ENCODE results near the gene SPAG16.

The SPAG16 gene

GRCh38 chr2:214246417-214246816 lies 962.2 kb downstream of the SPAG16 start:
- Mint-ChIP-seq H3K27me3 (no peaks in the 10 kb centered on the region), H3K36me3 (ENCODE audit: low read depth) (no peaks in the 10 kb centered on the region), H3K9me3 (no peaks in the 10 kb centered on the region), H3K27ac (no peak overlapping the region), H3K4me3 (no peak overlapping the region), H3K4me1 (ENCODE audit: low read depth) (no peaks in the 10 kb centered on the region)

- H3K27me3 Mint-ChIP-seq = no peaks in the 10 kb centered on the region
- no peaks in the 10 kb centered on the region for H3K4me1 Mint-ChIP-seq (ENCODE audit: low read depth)
- no peak overlapping the region for H3K27ac Mint-ChIP-seq
- no peak overlapping the region for H3K4me3 Mint-ChIP-seq
- no peaks in the 10 kb centered on the region for H3K36me3 Mint-ChIP-seq (ENCODE audit: low read depth)
- no peaks in the 10 kb centered on the region for H3K9me3 Mint-ChIP-seq
These were observed 963.3 kb downstream of the SPAG16 start for GRCh38 chr2:214247531-214247930.

GRCh38 chr2:214255046-214255445 lies 970.8 kb downstream of the SPAG16 start:
- H3K4me3 Mint-ChIP-seq = no peak overlapping the region
- no peaks in the 10 kb centered on the region for H3K36me3 Mint-ChIP-seq (ENCODE audit: low read depth)
- no peaks in the 10 kb centered on the region for H3K4me1 Mint-ChIP-seq (ENCODE audit: low read depth)
- H3K27ac Mint-ChIP-seq = no peak overlapping the region
- H3K9me3 Mint-ChIP-seq = peaks cover 6% of the 10 kb centered on the region
- no peaks in the 10 kb centered on the region for H3K27me3 Mint-ChIP-seq

GRCh38 chr2:214261683-214262082 lies 977.4 kb downstream of the SPAG16 start:
- H3K9me3 Mint-ChIP-seq = peaks cover 16% of the 10 kb centered on the region
- no peak overlapping the region for H3K27ac Mint-ChIP-seq
- H3K27me3 Mint-ChIP-seq = no peaks in the 10 kb centered on the region
- no peaks in the 10 kb centered on the region for H3K36me3 Mint-ChIP-seq (ENCODE audit: low read depth)
- no peak overlapping the region for H3K4me3 Mint-ChIP-seq
- no peaks in the 10 kb centered on the region for H3K4me1 Mint-ChIP-seq (ENCODE audit: low read depth)

GRCh38 chr2:214264171-214264570 lies 979.9 kb downstream of the SPAG16 start:
- peaks cover 14% of the 10 kb centered on the region for H3K9me3 Mint-ChIP-seq
- H3K4me3 Mint-ChIP-seq = no peak overlapping the region
- H3K27ac Mint-ChIP-seq = no peak overlapping the region
- no peaks in the 10 kb centered on the region for H3K27me3 Mint-ChIP-seq
- no peaks in the 10 kb centered on the region for H3K4me1 Mint-ChIP-seq (ENCODE audit: low read depth)
- H3K36me3 Mint-ChIP-seq (ENCODE audit: low read depth) = no peaks in the 10 kb centered on the region

- Mint-ChIP-seq H3K4me1 (ENCODE audit: low read depth) (no peaks in the 10 kb centered on the region), H3K27me3 (no peaks in the 10 kb centered on the region), H3K27ac (no peak overlapping the region), H3K36me3 (ENCODE audit: low read depth) (no peaks in the 10 kb centered on the region), H3K4me3 (no peak overlapping the region), H3K9me3 (peaks cover 14% of the 10 kb centered on the region)
These were observed 981.8 kb downstream of the SPAG16 start for GRCh38 chr2:214265991-214266489.

GRCh38 chr2:214277880-214278279 lies 993.6 kb downstream of the SPAG16 start:
- Mint-ChIP-seq H3K4me1 (ENCODE audit: low read depth) (no peaks in the 10 kb centered on the region), H3K27me3 (no peaks in the 10 kb centered on the region), H3K4me3 (no peak overlapping the region), H3K36me3 (ENCODE audit: low read depth) (no peaks in the 10 kb centered on the region), H3K27ac (no peak overlapping the region), H3K9me3 (peaks cover 6% of the 10 kb centered on the region)

GRCh38 chr2:214286011-214286410 lies 1001.7 kb downstream of the SPAG16 start:
- Mint-ChIP-seq H3K4me3 (no peak overlapping the region), H3K9me3 (no peaks in the 10 kb centered on the region), H3K4me1 (ENCODE audit: low read depth) (no peaks in the 10 kb centered on the region), H3K27me3 (no peaks in the 10 kb centered on the region), H3K36me3 (ENCODE audit: low read depth) (no peaks in the 10 kb centered on the region), H3K27ac (no peak overlapping the region)

GRCh38 chr2:214293593-214293992 lies 1009.3 kb downstream of the SPAG16 start:
- Mint-ChIP-seq H3K4me3 (no peak overlapping the region), H3K9me3 (peaks cover 17% of the 10 kb centered on the region), H3K36me3 (ENCODE audit: low read depth) (no peaks in the 10 kb centered on the region), H3K27me3 (no peaks in the 10 kb centered on the region), H3K27ac (no peak overlapping the region), H3K4me1 (ENCODE audit: low read depth) (no peaks in the 10 kb centered on the region)

GRCh38 chr2:214294426-214294825 lies 1010.2 kb downstream of the SPAG16 start:
- H3K27me3 Mint-ChIP-seq = no peaks in the 10 kb centered on the region
- no peak overlapping the region for H3K27ac Mint-ChIP-seq
- peaks cover 17% of the 10 kb centered on the region for H3K9me3 Mint-ChIP-seq
- no peaks in the 10 kb centered on the region for H3K36me3 Mint-ChIP-seq (ENCODE audit: low read depth)
- no peak overlapping the region for H3K4me3 Mint-ChIP-seq
- H3K4me1 Mint-ChIP-seq (ENCODE audit: low read depth) = no peaks in the 10 kb centered on the region

- Mint-ChIP-seq H3K4me1 (ENCODE audit: low read depth) (no peaks in the 10 kb centered on the region), H3K27me3 (no peaks in the 10 kb centered on the region), H3K27ac (no peak overlapping the region), H3K9me3 (peaks cover 13% of the 10 kb centered on the region), H3K4me3 (no peak overlapping the region), H3K36me3 (ENCODE audit: low read depth) (no peaks in the 10 kb centered on the region)
These were observed 1013.2 kb downstream of the SPAG16 start for GRCh38 chr2:214297423-214297822.

- Mint-ChIP-seq H3K4me1 (ENCODE audit: low read depth) (no peaks in the 10 kb centered on the region), H3K27ac (no peak overlapping the region), H3K36me3 (ENCODE audit: low read depth) (no peaks in the 10 kb centered on the region), H3K4me3 (no peak overlapping the region), H3K9me3 (no peaks in the 10 kb centered on the region), H3K27me3 (no peaks in the 10 kb centered on the region)
These were observed 1026.1 kb downstream of the SPAG16 start for GRCh38 chr2:214310319-214310718.

GRCh38 chr2:214311031-214311533 lies 1026.8 kb downstream of the SPAG16 start:
- H3K27ac Mint-ChIP-seq = no peak overlapping the region
- no peaks in the 10 kb centered on the region for H3K27me3 Mint-ChIP-seq
- H3K4me3 Mint-ChIP-seq = no peak overlapping the region
- no peaks in the 10 kb centered on the region for H3K9me3 Mint-ChIP-seq
- H3K4me1 Mint-ChIP-seq (ENCODE audit: low read depth) = no peaks in the 10 kb centered on the region
- no peaks in the 10 kb centered on the region for H3K36me3 Mint-ChIP-seq (ENCODE audit: low read depth)

- Mint-ChIP-seq H3K4me3 (no peak overlapping the region), H3K4me1 (ENCODE audit: low read depth) (no peaks in the 10 kb centered on the region), H3K36me3 (ENCODE audit: low read depth) (no peaks in the 10 kb centered on the region), H3K27ac (no peak overlapping the region), H3K27me3 (no peaks in the 10 kb centered on the region), H3K9me3 (no peaks in the 10 kb centered on the region)
These were observed 1027.9 kb downstream of the SPAG16 start for GRCh38 chr2:214311931-214312749.

- Mint-ChIP-seq H3K36me3 (ENCODE audit: low read depth) (no peaks in the 10 kb centered on the region), H3K27me3 (no peaks in the 10 kb centered on the region), H3K4me3 (no peak overlapping the region), H3K4me1 (ENCODE audit: low read depth) (no peaks in the 10 kb centered on the region), H3K27ac (no peak overlapping the region), H3K9me3 (peaks cover 4% of the 10 kb centered on the region)
These were observed 1031.1 kb downstream of the SPAG16 start for GRCh38 chr2:214315324-214315723.

GRCh38 chr2:214320211-214320610 lies 1035.9 kb downstream of the SPAG16 start:
- no peaks in the 10 kb centered on the region for H3K36me3 Mint-ChIP-seq (ENCODE audit: low read depth)
- no peaks in the 10 kb centered on the region for H3K27me3 Mint-ChIP-seq
- no peak overlapping the region for H3K4me3 Mint-ChIP-seq
- H3K9me3 Mint-ChIP-seq = peaks cover 4% of the 10 kb centered on the region
- H3K4me1 Mint-ChIP-seq (ENCODE audit: low read depth) = no peaks in the 10 kb centered on the region
- no peak overlapping the region for H3K27ac Mint-ChIP-seq

Measured in stimulated activated naive CD8-positive, alpha-beta T cell treated with anti-CD3 and anti-CD28 coated beads, Interleukin-15, Interleukin-2, amounts not matched to agents 100 ng/mL and 50 ng/mL, for 24 hours (primary cell).